Measurements from ENCODE around the gene MPDZ. TPM values are rescaled to one million over a fixed set of nuclear protein-coding genes. Genes with fewer than 3 reads are reported as not detected.

The MPDZ gene
- total RNA-seq, 4 donors from 2014 or later: 59.5 to 105 (median 74.3) TPM

GRCh38 chr9:13165956-13166355 lies 113.5 kb downstream of the MPDZ start:
- Histone ChIP-seq H3K36me3 (peaks cover 0 to 52% (median 33%) of the 10 kb centered on the region in 4 donors), H3K27ac (replicated peaks in 1 of 4) (no peak overlapping the region), H3K4me3 (no peak overlapping the region), H3K27me3 (no peaks in the 10 kb centered on the region), H3K9me3 (no peaks in the 10 kb centered on the region), H3K4me1 (no peaks in the 10 kb centered on the region)
- TF ChIP-seq POLR2A (IDR thresholded peaks at IDR 0.05; ENCODE audit: low read depth) (no peak), EP300 (IDR thresholded peaks at IDR 0.05) (no peak), POLR2AphosphoS5 (IDR thresholded peaks at IDR 0.05) (no peak), CTCF (IDR thresholded peaks at IDR 0.05) (no peak)
- intact Hi-C loops (cut with DNase I): no loop called here
- 91% methylated on average over 2 of the region's 2 CpGs for WGBS
- DNase-seq (ENCODE audit: extremely low spot score): no peak

GRCh38 chr9:13165236-13165945 lies 114.1 kb downstream of the MPDZ start:
- no peak overlapping the region for H3K27ac ChIP-seq (replicated peaks in 1 of 4)
- WGBS: 97% methylated on average over 7 of the region's 7 CpGs
- no peaks in the 10 kb centered on the region for H3K27me3 ChIP-seq
- no peaks in the 10 kb centered on the region for H3K4me1 ChIP-seq
- intact Hi-C loops (cut with DNase I): no loop called here
- no peak for DNase-seq (ENCODE audit: extremely low spot score)
- H3K36me3 ChIP-seq: peaks cover 0 to 55% (median 32%) of the 10 kb centered on the region in 4 donors
- TF ChIP-seq EP300 (IDR thresholded peaks at IDR 0.05) (no peak), POLR2AphosphoS5 (IDR thresholded peaks at IDR 0.05) (no peak), POLR2A (IDR thresholded peaks at IDR 0.05; ENCODE audit: low read depth) (no peak), CTCF (IDR thresholded peaks at IDR 0.05) (no peak)
- H3K4me3 ChIP-seq: no peak overlapping the region
- no peaks in the 10 kb centered on the region for H3K9me3 ChIP-seq

- intact Hi-C loops (cut with DNase I): no loop called here
- Histone ChIP-seq H3K27me3 (no peaks in the 10 kb centered on the region), H3K4me3 (no peak overlapping the region), H3K27ac (replicated peaks in 1 of 4) (no peak overlapping the region), H3K9me3 (no peaks in the 10 kb centered on the region), H3K36me3 (peaks cover 0 to 62% (median 40%) of the 10 kb centered on the region in 4 donors), H3K4me1 (no peaks in the 10 kb centered on the region)
- TF ChIP-seq POLR2AphosphoS5 (IDR thresholded peaks at IDR 0.05): no peak
- no peak for TF ChIP-seq CTCF (IDR thresholded peaks at IDR 0.05)
- no peak for TF ChIP-seq POLR2A (IDR thresholded peaks at IDR 0.05; ENCODE audit: low read depth)
- TF ChIP-seq EP300 (IDR thresholded peaks at IDR 0.05): no peak
- 93% methylated on average over 2 of the region's 2 CpGs for WGBS
- DNase-seq (ENCODE audit: extremely low spot score): no peak
Observed at GRCh38 chr9:13163946-13164345, 115.5 kb downstream of the MPDZ start.

- no peak overlapping the region for H3K27ac ChIP-seq (replicated peaks in 1 of 4)
- H3K4me1 ChIP-seq: no peaks in the 10 kb centered on the region
- peaks cover 0 to 62% (median 36%) of the 10 kb centered on the region in 4 donors for H3K36me3 ChIP-seq
- intact Hi-C loops (cut with DNase I): no loop called here
- H3K4me3 ChIP-seq: no peak overlapping the region
- no peaks in the 10 kb centered on the region for H3K9me3 ChIP-seq
- WGBS: 76% methylated on average over 2 of the region's 2 CpGs
- no peak for DNase-seq (ENCODE audit: extremely low spot score)
- TF ChIP-seq CTCF (IDR thresholded peaks at IDR 0.05) (no peak), EP300 (IDR thresholded peaks at IDR 0.05) (no peak)
- no peaks in the 10 kb centered on the region for H3K27me3 ChIP-seq
Observed at GRCh38 chr9:13163287-13163686, 116.2 kb downstream of the MPDZ start.

GRCh38 chr9:13160051-13160450 lies 119.4 kb downstream of the MPDZ start:
- no peak for DNase-seq (ENCODE audit: extremely low spot score)
- TF ChIP-seq POLR2AphosphoS5 (IDR thresholded peaks at IDR 0.05): no peak
- TF ChIP-seq EP300 (IDR thresholded peaks at IDR 0.05): no peak
- TF ChIP-seq CTCF (IDR thresholded peaks at IDR 0.05): no peak
- no peak for TF ChIP-seq POLR2A (IDR thresholded peaks at IDR 0.05; ENCODE audit: low read depth)
- Histone ChIP-seq H3K27ac (replicated peaks in 1 of 4) (no peak overlapping the region), H3K27me3 (no peaks in the 10 kb centered on the region), H3K4me3 (no peak overlapping the region), H3K36me3 (peaks cover 0 to 52% (median 34%) of the 10 kb centered on the region in 4 donors), H3K9me3 (no peaks in the 10 kb centered on the region), H3K4me1 (no peaks in the 10 kb centered on the region)
- WGBS: 96% methylated on average over 1 of the region's 1 CpG
- intact Hi-C loops (cut with DNase I): no loop called here

Data from esophagus muscularis mucosa (tissue), 4 donors.